ENCODE results near the gene SASH1. TPM values are rescaled to one million over a fixed set of nuclear protein-coding genes. Genes with fewer than 3 reads are reported as not detected.
A peak's percentile ranks its signal among the peaks of the same experiment; 100 is the strongest.

SASH1 gene
- total RNA-seq, 1 experiment from 2014 or later = 19.2 TPM

DNA sequence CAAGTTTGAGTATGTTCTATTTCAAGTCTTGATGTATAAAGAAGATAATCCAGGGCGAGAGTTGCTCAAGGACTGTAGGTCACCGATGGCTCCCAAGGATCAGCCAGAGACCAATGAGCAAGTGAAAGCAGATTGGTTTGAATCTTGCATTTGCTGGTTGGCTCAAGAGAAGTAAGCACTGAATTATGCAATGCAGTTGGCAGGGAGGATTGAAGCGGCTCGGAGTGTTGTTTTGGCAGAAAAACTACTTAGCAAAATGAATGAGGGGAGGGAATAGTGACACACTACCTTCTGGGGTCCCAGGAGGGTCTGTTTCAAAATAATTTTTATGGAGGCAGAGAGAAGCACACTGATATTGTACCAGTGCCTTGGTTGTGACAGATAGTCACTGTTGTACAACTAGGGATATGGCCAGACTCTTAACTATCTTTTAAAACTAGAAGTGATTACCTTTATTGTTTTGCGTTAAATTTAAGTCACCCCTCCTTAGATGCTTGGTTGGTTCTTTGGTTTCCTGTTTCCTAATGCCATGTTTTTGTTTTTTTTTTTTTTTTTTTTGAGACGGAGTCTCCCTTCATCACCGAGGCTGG lies 15.7 kb downstream of the SASH1 start:
- POLR2A ChIA-PET (ENCODE audit: low non-redundant PET) = interaction anchor here (0.7 kb wide), 1 partner anchor 29 kb away, joined by 3 read pairs; no protein-coding TSS in a partner anchor
- DNase-seq (ENCODE audit: low spot score) = peak; percentile 89
- Histone ChIP-seq H3K27ac (ENCODE audit: low read depth, low read length, poor library complexity, severe bottlenecking) (peak overlapping the region; percentile 92), H3K9me3 (ENCODE audit: low read depth, low read length, poor library complexity, severe bottlenecking) (no peaks in the 10 kb centered on the region), H3K36me3 (ENCODE audit: insufficient read depth, low read length, poor library complexity, severe bottlenecking) (no peaks in the 10 kb centered on the region), H3K4me1 (ENCODE audit: insufficient read depth, low read length, poor library complexity, severe bottlenecking) (peaks cover 27% of the 10 kb centered on the region), H3K4me3 (ENCODE audit: low read depth, low read length, poor library complexity, severe bottlenecking) (peak overlapping the region; percentile 16), H3K27me3 (replicated peaks; ENCODE audit: insufficient read depth, low read depth, low read length, poor library complexity) (no peaks in the 10 kb centered on the region)
- CTCF ChIA-PET = no interaction called here
- intact Hi-C loops (cut with micrococcal nuclease; ENCODE audit: unreplicated experiment) = no loop called here
- TF ChIP-seq EZH2 (IDR thresholded peaks at IDR 0.05; ENCODE audit: borderline replicate concordance, low read depth, low read length, poor library complexity, severe bottlenecking) = no peak
- TF ChIP-seq, protein P1, sequence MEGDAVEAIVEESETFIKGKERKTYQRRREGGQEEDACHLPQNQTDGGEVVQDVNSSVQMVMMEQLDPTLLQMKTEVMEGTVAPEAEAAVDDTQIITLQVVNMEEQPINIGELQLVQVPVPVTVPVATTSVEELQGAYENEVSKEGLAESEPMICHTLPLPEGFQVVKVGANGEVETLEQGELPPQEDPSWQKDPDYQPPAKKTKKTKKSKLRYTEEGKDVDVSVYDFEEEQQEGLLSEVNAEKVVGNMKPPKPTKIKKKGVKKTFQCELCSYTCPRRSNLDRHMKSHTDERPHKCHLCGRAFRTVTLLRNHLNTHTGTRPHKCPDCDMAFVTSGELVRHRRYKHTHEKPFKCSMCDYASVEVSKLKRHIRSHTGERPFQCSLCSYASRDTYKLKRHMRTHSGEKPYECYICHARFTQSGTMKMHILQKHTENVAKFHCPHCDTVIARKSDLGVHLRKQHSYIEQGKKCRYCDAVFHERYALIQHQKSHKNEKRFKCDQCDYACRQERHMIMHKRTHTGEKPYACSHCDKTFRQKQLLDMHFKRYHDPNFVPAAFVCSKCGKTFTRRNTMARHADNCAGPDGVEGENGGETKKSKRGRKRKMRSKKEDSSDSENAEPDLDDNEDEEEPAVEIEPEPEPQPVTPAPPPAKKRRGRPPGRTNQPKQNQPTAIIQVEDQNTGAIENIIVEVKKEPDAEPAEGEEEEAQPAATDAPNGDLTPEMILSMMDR (conservative IDR thresholded peaks at IDR 0.05; ENCODE audit: low read depth, low read length) = no peak
- BruUV-seq (replicated peaks) = no TSS peak

DNA sequence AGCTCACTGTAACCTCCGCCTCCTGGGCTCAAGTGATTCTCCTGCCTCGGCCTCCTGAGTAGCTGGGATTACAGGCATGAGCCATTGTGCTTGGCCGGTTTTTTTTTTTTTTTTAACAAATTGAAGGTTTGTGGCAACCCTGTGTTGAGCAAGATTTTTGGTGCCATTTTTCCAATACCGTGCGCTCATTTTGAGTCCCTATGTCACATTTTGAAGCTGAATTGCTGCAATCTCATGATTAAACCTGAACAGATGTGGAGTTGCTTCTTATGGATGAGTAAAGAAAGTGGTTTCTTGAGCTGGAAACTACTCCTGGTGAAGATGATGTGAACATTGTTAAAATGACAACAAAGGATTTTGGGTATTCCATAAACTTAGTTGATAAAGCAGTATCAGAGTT lies 16.6 kb downstream of the SASH1 start:
- CTCF ChIA-PET = no interaction called here
- H3K9me3 ChIP-seq (ENCODE audit: low read depth, low read length, poor library complexity, severe bottlenecking) = no peaks in the 10 kb centered on the region
- H3K4me3 ChIP-seq (ENCODE audit: low read depth, low read length, poor library complexity, severe bottlenecking) = no peak overlapping the region
- peak overlapping the region; percentile 92 for H3K27ac ChIP-seq (ENCODE audit: low read depth, low read length, poor library complexity, severe bottlenecking)
- no peaks in the 10 kb centered on the region for H3K36me3 ChIP-seq (ENCODE audit: insufficient read depth, low read length, poor library complexity, severe bottlenecking)
- POLR2A ChIA-PET (ENCODE audit: low non-redundant PET) = interaction anchor here (0.6 kb wide), 1 partner anchor 68 kb away, joined by 4 read pairs; no protein-coding TSS in a partner anchor
- BruUV-seq (replicated peaks) = no TSS peak
- TF ChIP-seq, protein P1 (conservative IDR thresholded peaks at IDR 0.05; ENCODE audit: low read depth, low read length) = no peak
- TF ChIP-seq EZH2 (IDR thresholded peaks at IDR 0.05; ENCODE audit: borderline replicate concordance, low read depth, low read length, poor library complexity, severe bottlenecking) = no peak
- H3K27me3 ChIP-seq (replicated peaks; ENCODE audit: insufficient read depth, low read depth, low read length, poor library complexity) = no peaks in the 10 kb centered on the region
- intact Hi-C loops (cut with micrococcal nuclease; ENCODE audit: unreplicated experiment) = no loop called here
- peaks cover 28% of the 10 kb centered on the region for H3K4me1 ChIP-seq (ENCODE audit: insufficient read depth, low read length, poor library complexity, severe bottlenecking)
- DNase-seq (ENCODE audit: low spot score) = no peak

DNA sequence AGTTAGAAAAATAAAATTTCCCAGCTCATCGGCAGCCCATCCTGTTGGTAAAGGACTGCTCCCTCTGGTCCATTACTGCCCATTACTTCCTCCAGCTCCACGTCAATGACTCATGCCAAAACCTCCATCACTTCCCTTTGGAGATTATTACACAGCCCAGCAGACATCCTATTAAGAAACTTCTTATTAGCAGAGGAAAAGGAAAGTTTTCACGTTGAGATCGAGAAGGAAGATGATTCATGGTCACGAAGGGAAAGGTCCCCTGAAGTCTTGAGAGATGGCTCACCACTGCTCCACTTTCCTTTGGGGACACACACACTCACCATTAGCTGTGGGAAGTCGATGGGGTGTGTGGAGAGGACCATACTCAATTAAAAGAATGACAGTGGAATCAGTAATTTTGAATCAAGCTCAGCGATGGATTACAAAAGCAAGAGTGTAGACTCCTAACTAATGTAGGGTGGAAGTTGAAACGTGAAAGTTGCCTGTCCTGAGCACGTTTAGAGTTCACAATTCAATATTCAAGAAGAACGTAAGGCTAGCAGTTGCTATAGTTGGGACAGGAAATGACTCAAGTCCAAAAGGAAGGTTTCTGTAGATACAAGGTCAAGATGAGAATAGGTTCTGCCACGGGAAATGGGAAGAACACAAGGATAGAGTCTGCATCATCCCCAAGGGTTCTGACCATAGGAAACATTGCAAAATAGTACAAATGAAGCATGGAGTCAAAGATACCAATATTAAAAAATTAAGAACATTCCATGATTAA lies 21.6 kb downstream of the SASH1 start:
- DNase-seq (ENCODE audit: low spot score) = peak; percentile 54
- Histone ChIP-seq H3K36me3 (ENCODE audit: insufficient read depth, low read length, poor library complexity, severe bottlenecking) (no peaks in the 10 kb centered on the region), H3K27me3 (replicated peaks; ENCODE audit: insufficient read depth, low read depth, low read length, poor library complexity) (no peaks in the 10 kb centered on the region), H3K4me3 (ENCODE audit: low read depth, low read length, poor library complexity, severe bottlenecking) (no peak overlapping the region), H3K27ac (ENCODE audit: low read depth, low read length, poor library complexity, severe bottlenecking) (no peak overlapping the region), H3K4me1 (ENCODE audit: insufficient read depth, low read length, poor library complexity, severe bottlenecking) (peaks cover 23% of the 10 kb centered on the region), H3K9me3 (ENCODE audit: low read depth, low read length, poor library complexity, severe bottlenecking) (no peaks in the 10 kb centered on the region)
- POLR2A ChIA-PET (ENCODE audit: low non-redundant PET) = no interaction called here
- no peak for TF ChIP-seq EZH2 (IDR thresholded peaks at IDR 0.05; ENCODE audit: borderline replicate concordance, low read depth, low read length, poor library complexity, severe bottlenecking)
- TF ChIP-seq, protein P1 (conservative IDR thresholded peaks at IDR 0.05; ENCODE audit: low read depth, low read length) = no peak
- intact Hi-C loops (cut with micrococcal nuclease; ENCODE audit: unreplicated experiment) = no loop called here
- no TSS peak for BruUV-seq (replicated peaks)
- CTCF ChIA-PET = interaction anchor here (0.5 kb wide), 1 partner anchor 43 kb away, joined by 5 read pairs; no protein-coding TSS in a partner anchor

Data from A673 (cell line).